DMS114 treated with DMSO at 0.1 percent for 48 hours (cell line): ENCODE results near the gene KLK3.

Source experiments
- DNase-seq: peaks from one replicate; lab custom pipeline; 2025; ENCODE audit not compliant: unreplicated experiment; lab: John Stamatoyannopoulos, UW

The KLK3 gene

GRCh38 chr19:50896591-50897190 is 42.0 kb downstream of the KLK3 start:
- DNase-seq = no peak

- no peak for DNase-seq
Observed at GRCh38 chr19:50897191-50897607, 42.5 kb downstream of the KLK3 start.

GRCh38 chr19:50897612-50898011 is 42.9 kb downstream of the KLK3 start:
- DNase-seq = no peak

GRCh38 chr19:50898018-50898417 is 43.3 kb downstream of the KLK3 start:
- DNase-seq = no peak

GRCh38 chr19:50899569-50899968 is 44.9 kb downstream of the KLK3 start:
- DNase-seq = no peak

GRCh38 chr19:50902640-50903039 is 47.9 kb downstream of the KLK3 start:
- no peak for DNase-seq

GRCh38 chr19:50906217-50906616 is 51.5 kb downstream of the KLK3 start:
- no peak for DNase-seq

GRCh38 chr19:50908336-50908735 is 53.6 kb downstream of the KLK3 start:
- DNase-seq = no peak

GRCh38 chr19:50909240-50910070 is 54.7 kb downstream of the KLK3 start:
- no peak for DNase-seq
